GM10847 (cell line): Measurements from ENCODE around the gene BCOR.

ENCODE experiments used
- POLR2A ChIP-seq: IDR thresholded peaks from 2 replicates; pipeline ENCODE4 v1.6.1; 2011; ENCODE audit not compliant: insufficient read length; ENCODE audit errors: extremely low read depth

The BCOR gene

DNA sequence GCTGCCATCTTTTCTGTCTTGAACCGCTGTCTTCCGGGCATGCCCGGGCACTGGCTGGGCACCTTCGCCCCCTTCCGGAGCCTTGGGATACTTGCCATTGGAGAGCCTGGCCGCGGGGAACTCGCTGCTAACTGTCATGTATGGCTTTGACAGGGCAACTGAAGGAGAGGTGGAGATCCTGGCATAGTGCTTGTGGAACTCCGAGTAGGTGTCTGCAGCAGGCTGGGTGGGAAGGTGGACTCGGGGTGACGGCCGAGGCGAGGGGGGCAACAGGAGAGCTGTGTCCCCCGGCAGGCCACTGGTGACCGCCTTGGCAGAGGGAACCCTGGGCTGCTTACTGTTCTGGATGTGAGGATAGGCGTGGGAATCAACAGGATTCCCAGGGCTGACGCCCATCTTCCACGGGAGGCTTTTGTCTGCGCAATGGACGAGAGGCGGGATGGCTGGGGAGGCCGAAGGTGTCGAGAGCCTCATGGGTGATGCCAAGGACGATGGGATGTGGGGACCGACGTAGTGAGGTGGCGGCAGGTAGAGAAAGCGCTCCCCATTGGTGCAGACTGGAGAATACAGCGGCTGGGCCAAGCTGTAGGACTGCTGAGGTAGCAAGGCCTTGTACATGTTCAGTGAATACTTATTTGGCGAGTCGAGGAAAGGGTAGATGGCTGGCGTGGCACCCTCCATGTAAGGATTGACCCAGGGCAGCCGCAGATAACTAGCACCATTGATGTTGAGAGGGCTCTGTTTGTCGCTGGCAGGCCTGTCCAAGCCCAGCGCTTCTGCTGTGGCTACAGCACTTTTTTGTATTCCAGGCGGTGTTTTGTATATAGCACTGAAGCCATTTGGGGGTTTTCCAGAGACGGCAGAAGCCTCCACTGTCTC, 23.4 kb downstream of the BCOR start:
- no peak for TF ChIP-seq POLR2A

DNA sequence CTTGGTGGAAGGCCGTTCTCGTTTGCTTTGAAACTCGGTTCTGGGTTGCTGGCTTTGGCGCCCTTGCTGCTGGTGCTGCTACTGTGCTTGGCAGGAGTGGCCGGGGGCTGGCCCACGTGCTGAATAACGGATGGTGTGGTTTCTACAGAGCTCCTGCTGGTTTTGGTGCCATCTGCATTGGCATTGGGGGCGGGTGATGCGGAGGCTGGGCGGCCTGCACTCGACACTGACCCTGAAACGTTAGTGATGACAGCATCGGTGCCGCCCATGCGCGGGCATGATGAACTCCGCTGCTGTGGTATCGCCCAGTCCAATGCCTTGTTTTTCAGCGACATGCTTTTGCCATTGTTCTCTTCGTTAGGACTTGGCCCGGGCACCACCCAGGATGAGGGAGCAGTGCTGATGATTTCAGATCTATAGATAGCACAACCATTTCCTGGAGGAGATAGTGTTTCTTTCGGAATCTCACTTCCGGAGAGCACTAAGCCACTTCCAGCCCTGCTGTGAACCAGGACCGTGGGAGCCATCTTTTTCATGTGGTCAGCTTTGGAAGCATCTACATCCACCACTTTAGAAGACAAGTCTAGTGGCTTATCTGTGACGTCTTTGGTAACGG, 24.2 kb downstream of the BCOR start:
- no peak for TF ChIP-seq POLR2A

DNA sequence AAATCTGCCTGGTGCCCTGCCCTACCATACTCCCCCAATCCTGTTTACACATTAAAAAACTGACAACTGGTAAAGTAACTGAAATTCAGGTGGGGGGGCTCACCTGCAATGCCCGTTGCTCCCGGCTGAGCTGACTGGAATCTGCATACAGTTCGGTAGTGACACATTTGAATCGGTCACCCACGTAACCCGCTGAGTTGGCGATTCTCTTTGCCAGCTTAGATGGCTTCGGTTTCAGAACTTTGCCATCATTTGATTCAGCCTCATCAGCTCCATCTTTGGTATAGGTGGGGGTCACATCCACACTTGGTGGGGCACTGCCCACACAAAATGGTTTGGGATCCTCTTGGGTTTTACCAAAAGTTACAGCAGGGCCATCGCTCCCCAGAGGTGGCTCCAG, 25.5 kb downstream of the BCOR start:
- no peak for TF ChIP-seq POLR2A

DNA sequence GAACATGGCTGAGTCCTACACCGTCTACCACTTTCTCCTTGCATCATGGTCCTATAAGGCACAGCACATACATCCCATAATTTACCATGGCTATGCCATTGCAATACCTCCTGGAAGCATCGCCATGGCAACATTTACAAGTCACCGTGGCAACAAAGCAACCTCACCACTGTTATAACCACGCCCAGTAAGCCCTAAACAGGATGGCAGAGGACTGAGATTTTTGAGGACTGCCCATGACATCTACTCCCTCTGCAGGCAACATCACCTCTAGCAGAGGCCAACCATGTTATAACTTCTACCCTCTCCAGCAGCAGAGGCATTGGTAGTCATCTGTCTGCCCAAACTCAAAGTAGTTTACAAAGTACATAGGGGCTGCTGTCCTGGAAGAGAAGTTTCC, 29.7 kb downstream of the BCOR start:
- no peak for TF ChIP-seq POLR2A

GRCh38 chrX:40066700-40067099, 31.1 kb downstream of the BCOR start:
- no peak for TF ChIP-seq POLR2A

DNA sequence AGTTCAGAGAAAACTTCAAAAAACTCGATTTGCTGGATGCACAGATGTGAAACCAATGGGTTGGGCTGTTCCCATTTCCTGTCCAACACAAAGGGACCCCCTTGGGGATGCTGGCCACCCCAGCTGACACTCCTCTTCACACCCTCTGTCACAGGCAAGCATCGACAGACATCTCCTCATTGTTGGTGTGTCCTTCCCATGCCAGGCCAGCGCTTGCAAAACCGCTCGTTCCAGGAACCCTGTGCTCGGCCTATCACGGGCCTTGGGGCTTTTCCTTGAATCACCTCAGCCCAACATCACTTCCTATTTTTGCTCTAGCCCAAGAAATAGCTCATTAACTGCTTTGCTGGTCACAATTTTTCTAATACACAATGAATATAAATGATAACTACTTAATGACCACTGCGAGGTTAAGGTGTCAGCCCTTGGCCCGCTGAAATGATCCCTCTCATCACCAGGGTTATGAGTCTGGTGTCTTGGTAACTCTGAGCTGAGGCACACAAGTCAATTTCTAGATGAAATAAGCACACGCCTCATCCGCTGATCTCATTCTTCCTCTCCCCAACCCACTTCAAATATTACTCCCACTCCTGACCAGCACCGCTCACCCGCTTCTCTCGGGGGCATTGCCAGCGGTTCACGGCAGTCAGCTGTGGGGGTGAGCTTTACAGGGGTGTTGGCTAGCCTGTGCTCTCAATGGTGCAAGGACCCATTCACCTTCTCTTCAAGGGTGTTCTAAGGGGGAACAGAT, 32.3 kb downstream of the BCOR start:
- no peak for TF ChIP-seq POLR2A

GRCh38 chrX:40064055-40064597, 33.6 kb downstream of the BCOR start:
- TF ChIP-seq POLR2A = no peak

GRCh38 chrX:40063555-40063954, 34.2 kb downstream of the BCOR start:
- no peak for TF ChIP-seq POLR2A

GRCh38 chrX:40062525-40063155, 35.1 kb downstream of the BCOR start:
- no peak for TF ChIP-seq POLR2A

DNA sequence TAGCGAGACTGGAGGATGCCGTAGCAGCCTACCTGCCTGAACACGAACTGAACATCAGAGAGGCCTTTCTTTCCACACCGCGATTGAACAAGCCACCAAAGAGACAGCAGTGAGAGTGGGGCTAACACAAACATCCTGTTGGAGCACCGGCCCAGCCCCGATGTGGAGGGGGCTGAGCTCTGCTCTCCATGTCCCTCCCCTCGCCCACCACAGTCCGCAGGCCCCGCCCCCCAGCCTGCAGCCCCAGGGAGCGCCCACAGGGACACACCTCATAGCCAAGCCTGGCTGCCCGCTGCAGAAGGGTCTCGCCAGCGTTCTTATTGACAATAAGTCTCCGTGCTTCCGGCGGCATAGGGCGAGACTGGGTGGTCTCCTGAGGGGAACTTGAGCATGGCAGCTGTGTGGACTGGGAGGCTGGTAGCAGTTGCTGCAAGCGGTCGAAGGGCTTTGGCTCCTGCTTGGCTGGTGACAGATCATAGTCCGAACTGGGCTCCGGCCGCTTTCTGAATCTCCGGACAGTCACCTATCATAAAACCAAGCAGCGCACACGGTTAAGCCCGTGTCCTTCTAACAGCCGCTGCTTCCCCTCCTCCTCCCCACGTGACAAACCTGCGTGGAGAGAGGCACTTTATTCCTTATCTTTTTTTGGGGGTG, 35.8 kb downstream of the BCOR start:
- TF ChIP-seq POLR2A = no peak

- TF ChIP-seq POLR2A = no peak
Observed at GRCh38 chrX:40061005-40061404, 36.8 kb downstream of the BCOR start.

DNA sequence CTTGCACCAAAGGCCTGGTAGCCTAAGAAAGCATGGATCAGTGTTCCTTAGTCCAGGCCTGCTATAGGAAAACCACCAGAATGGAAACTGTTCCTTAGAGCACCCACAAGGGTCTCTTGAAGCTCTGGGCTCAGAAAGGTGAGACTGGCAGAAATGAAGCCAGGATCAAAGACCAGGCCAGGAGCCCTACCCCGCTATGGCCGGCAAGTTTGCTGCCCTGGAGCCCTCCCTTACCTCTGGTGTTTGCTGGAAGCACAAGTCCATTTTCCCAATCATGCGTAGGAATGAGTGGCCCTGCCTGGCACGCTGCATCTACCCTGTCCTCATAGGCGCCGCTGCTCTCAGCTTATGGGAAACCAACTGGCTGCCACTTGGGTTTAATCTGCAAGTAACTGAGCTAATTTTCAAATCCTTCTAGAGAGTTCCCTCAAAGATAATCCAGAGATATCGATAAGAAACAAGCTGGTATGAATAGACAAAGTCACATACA, 37.4 kb downstream of the BCOR start:
- TF ChIP-seq POLR2A = no peak

- no peak for TF ChIP-seq POLR2A
Observed at GRCh38 chrX:40058719-40059118, 39.0 kb downstream of the BCOR start.

DNA sequence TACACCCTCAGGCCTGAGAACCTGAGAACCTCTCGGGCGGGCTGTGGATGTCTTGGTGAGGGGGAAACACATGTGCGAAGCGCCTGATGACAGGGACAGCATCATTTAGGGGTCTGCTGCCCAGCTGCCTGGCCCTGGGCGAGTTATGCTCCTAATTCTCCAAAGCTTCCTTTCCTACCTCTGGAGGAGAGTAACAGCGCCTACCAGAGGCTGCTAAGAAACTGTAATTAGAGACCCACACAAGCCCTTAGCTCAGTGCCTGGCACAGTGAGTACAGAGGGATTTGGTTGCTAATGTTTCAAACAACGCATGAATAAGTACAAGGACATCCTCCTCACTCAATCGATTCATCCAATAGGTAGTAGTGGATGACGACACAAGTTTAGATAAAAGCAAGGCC, 40.4 kb downstream of the BCOR start:
- no peak for TF ChIP-seq POLR2A
